Glutamatergic neuron (in vitro differentiated cells): Measurements from ENCODE around the gene WWOX. TPM values are rescaled to one million over a fixed set of nuclear protein-coding genes. Genes with fewer than 3 reads are reported as not detected.

Source experiments
- DNase-seq: peaks from one replicate; pipeline ENCODE4 v3.0.0; 2022
- H3K27ac Mint-ChIP-seq: one replicate; pipeline ENCODE4 v1.8.0; 2020; ENCODE audit warnings: mild to moderate bottlenecking, mixed read lengths, inconsistent platforms; ENCODE audit not compliant: unreplicated experiment
- H3K27me3 Mint-ChIP-seq: one replicate; pipeline ENCODE4 v1.8.0; 2020; ENCODE audit warnings: mild to moderate bottlenecking, moderate library complexity, mixed read lengths, inconsistent platforms; ENCODE audit not compliant: unreplicated experiment
- H3K36me3 Mint-ChIP-seq: one replicate; pipeline ENCODE4 v1.8.0; 2020; ENCODE audit warnings: mild to moderate bottlenecking, mixed read lengths, inconsistent platforms; ENCODE audit not compliant: unreplicated experiment
- H3K4me1 Mint-ChIP-seq: one replicate; pipeline ENCODE4 v1.8.0; 2020; ENCODE audit warnings: mild to moderate bottlenecking, low read depth, mixed read lengths, inconsistent platforms; ENCODE audit not compliant: unreplicated experiment
- H3K4me3 Mint-ChIP-seq: one replicate; pipeline ENCODE4 v1.8.0; 2020; ENCODE audit warnings: mild to moderate bottlenecking, mixed read lengths, inconsistent platforms; ENCODE audit not compliant: unreplicated experiment
- H3K9me3 Mint-ChIP-seq: one replicate; pipeline ENCODE4 v1.8.0; 2020; ENCODE audit warnings: mild to moderate bottlenecking, moderate library complexity, mixed read lengths, inconsistent platforms; ENCODE audit not compliant: unreplicated experiment
- CTCF ChIP-seq: fragments of 200-600 bp; sonication (generic); IDR thresholded peaks from one replicate; pipeline ENCODE4 v1.5.0; 2021; ENCODE audit not compliant: partially characterized antibody, unreplicated experiment
- total RNA-seq: library from RNA; stranded (reverse); fragmentation: NEBNext Ultra II Directional; extraction: Animal tissue kit (Norgen Biotek cat#: 25700); gene quantifications from one replicate; pipeline ENCODE4 v1.2.1, GENCODE V29; 2021; ENCODE audit not compliant: unreplicated experiment

Gene WWOX
- total RNA-seq, 1 donor from 2014 or later = 10.3 TPM

- H3K4me1 Mint-ChIP-seq = peaks cover 3% of the 10 kb centered on the region
- H3K4me3 Mint-ChIP-seq = no peak overlapping the region
- H3K9me3 Mint-ChIP-seq = no peaks in the 10 kb centered on the region
- peaks cover 2% of the 10 kb centered on the region for H3K27me3 Mint-ChIP-seq
- no peak for TF ChIP-seq CTCF
- H3K36me3 Mint-ChIP-seq = no peaks in the 10 kb centered on the region
- DNase-seq = no peak
- H3K27ac Mint-ChIP-seq = no peak overlapping the region
Measured at GRCh38 chr16:78694414-78694813, 595.0 kb downstream of the WWOX start.

GRCh38 chr16:78695391-78695790 is 595.9 kb downstream of the WWOX start:
- H3K36me3 Mint-ChIP-seq = no peaks in the 10 kb centered on the region
- H3K4me3 Mint-ChIP-seq = no peak overlapping the region
- H3K27ac Mint-ChIP-seq = no peak overlapping the region
- no peak for TF ChIP-seq CTCF
- H3K4me1 Mint-ChIP-seq = peaks cover 3% of the 10 kb centered on the region
- no peak for DNase-seq
- H3K9me3 Mint-ChIP-seq = no peaks in the 10 kb centered on the region
- peaks cover 2% of the 10 kb centered on the region for H3K27me3 Mint-ChIP-seq

- no peak for TF ChIP-seq CTCF
- H3K9me3 Mint-ChIP-seq = no peaks in the 10 kb centered on the region
- H3K36me3 Mint-ChIP-seq = no peaks in the 10 kb centered on the region
- no peak overlapping the region for H3K27ac Mint-ChIP-seq
- H3K4me3 Mint-ChIP-seq = no peak overlapping the region
- H3K4me1 Mint-ChIP-seq = peaks cover 3% of the 10 kb centered on the region
- no peak for DNase-seq
- H3K27me3 Mint-ChIP-seq = peaks cover 2% of the 10 kb centered on the region
Measured at GRCh38 chr16:78696797-78697196, 597.3 kb downstream of the WWOX start.

- H3K27ac Mint-ChIP-seq = no peak overlapping the region
- DNase-seq = no peak
- no peaks in the 10 kb centered on the region for H3K36me3 Mint-ChIP-seq
- TF ChIP-seq CTCF = no peak
- H3K27me3 Mint-ChIP-seq = peaks cover 2% of the 10 kb centered on the region
- peaks cover 3% of the 10 kb centered on the region for H3K4me1 Mint-ChIP-seq
- no peak overlapping the region for H3K4me3 Mint-ChIP-seq
- H3K9me3 Mint-ChIP-seq = no peaks in the 10 kb centered on the region
Measured at GRCh38 chr16:78697426-78697825, 598.0 kb downstream of the WWOX start.

GRCh38 chr16:78703936-78704335 is 604.5 kb downstream of the WWOX start:
- Mint-ChIP-seq H3K4me3 (no peak overlapping the region), H3K36me3 (no peaks in the 10 kb centered on the region), H3K27me3 (peaks cover 2% of the 10 kb centered on the region), H3K27ac (no peak overlapping the region), H3K4me1 (no peaks in the 10 kb centered on the region), H3K9me3 (no peaks in the 10 kb centered on the region)
- no peak for DNase-seq
- no peak for TF ChIP-seq CTCF
